Thoracic aorta (tissue), 2 donors: Measurements from ENCODE around the gene PTPRN2. TPM values are rescaled to one million over a fixed set of nuclear protein-coding genes. Genes with fewer than 3 reads are reported as not detected.

Source experiments
- ATAC-seq: fragments of 150-250 bp; one replicate; pipeline ENCODE4 v1.8.0; 2017; ENCODE audit warnings: low read depth; ENCODE audit not compliant: insufficient number of reproducible peaks, low FRiP score
- DNase-seq: peaks from one replicate; pipeline ENCODE4 v3.0.0-alpha.2; 2020; ENCODE audit warnings: low spot score
- H3K27ac ChIP-seq, 2 donors: fragments of 200-600 bp; sonication (generic); 1 replicate in 1 of 2; 2 replicates in 1 of 2; pipeline ENCODE4 v1.5.1; 2016; ENCODE audit warnings: mild to moderate bottlenecking in 2 of 2, moderate library complexity in 2 of 2
- H3K27me3 ChIP-seq: fragments of 200-600 bp; sonication (generic); replicated peaks from 2 replicates; pipeline ENCODE4 v1.6.0; 2016; ENCODE audit warnings: mild to moderate bottlenecking; ENCODE audit not compliant: insufficient read depth
- H3K36me3 ChIP-seq: fragments of 200-600 bp; sonication (generic); one replicate; pipeline ENCODE4 v1.5.1; 2016
- H3K4me1 ChIP-seq, 2 donors: fragments of 200-600 bp; sonication (generic); 1 replicate in 1 of 2; 2 replicates in 1 of 2; pipeline versions ENCODE4 v1.5.1 to v1.6.0; 2016; ENCODE audit warnings: low read depth in 2 of 2, mild to moderate bottlenecking in 1 of 2; ENCODE audit not compliant: control insufficient read depth in 1 of 2
- H3K4me3 ChIP-seq: fragments of 200-600 bp; sonication (generic); 2 replicates; pipeline ENCODE4 v1.5.1; 2016; ENCODE audit warnings: mild to moderate bottlenecking
- H3K9me3 ChIP-seq: fragments of 200-600 bp; sonication (generic); 2 replicates; pipeline ENCODE4 v1.5.1; 2016
- total RNA-seq, 2 donors: library from RNA; depleted of rRNA; stranded (reverse); fragments of >200 nt; gene quantifications; one replicate each; pipeline versions ENCODE4 v1.1.0 to v1.2.3, GENCODE V29; 2016
- TF ChIP-seq, protein P1 (sequence below): fragments of 200-600 bp; sonication (generic); IDR thresholded peaks from one replicate; pipeline ENCODE4 v1.5.1; 2019; ENCODE audit warnings: antibody characterized with exemption

Gene PTPRN2
- total RNA-seq, 2 donors from 2014 or later = 2.2 to 3.1 TPM

DNA sequence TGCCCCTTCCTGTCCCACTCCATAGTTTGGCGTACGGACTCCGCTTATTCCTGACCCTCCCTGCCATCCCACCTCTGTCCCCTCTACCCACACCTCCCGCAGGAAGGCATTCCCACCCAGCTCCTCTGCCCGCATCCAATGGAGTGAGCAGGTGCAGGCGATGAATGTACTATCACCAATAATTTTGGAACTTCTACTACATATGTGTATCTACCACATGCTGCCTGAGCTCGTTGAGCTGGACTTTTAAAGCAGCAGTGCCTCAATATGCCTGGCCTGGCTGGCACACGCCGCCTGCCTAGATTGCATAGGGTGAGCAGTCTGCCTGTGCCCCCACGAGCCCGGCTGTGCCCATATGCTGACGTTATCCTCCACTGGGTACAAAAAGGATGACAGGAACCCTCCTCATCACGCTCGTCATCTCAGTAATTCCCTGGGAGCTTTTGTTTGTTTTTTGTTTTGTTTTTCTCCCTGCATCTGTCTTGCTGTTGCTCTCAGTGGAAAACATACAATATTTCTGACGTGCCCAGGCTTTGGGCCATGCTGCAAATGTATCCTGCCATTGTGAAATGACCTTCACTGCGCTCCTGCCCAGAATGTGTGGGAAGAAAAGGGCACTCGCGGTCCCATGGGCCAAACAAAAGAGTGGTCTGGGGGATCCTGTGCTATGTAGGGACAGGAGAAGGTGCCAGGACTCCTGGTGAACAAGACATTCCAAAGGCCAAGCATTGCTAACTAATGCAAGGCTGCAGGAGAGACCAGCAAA lies 302.8 kb downstream of the PTPRN2 start:
- no peak for ATAC-seq
- H3K27ac ChIP-seq = no peak overlapping the region
- H3K4me1 ChIP-seq = no peaks in the 10 kb centered on the region
- H3K9me3 ChIP-seq = peaks cover 16% of the 10 kb centered on the region
- no peak for DNase-seq
- H3K36me3 ChIP-seq = no peaks in the 10 kb centered on the region
- H3K4me3 ChIP-seq = no peak overlapping the region
- no peaks in the 10 kb centered on the region for H3K27me3 ChIP-seq
- TF ChIP-seq, protein P1, sequence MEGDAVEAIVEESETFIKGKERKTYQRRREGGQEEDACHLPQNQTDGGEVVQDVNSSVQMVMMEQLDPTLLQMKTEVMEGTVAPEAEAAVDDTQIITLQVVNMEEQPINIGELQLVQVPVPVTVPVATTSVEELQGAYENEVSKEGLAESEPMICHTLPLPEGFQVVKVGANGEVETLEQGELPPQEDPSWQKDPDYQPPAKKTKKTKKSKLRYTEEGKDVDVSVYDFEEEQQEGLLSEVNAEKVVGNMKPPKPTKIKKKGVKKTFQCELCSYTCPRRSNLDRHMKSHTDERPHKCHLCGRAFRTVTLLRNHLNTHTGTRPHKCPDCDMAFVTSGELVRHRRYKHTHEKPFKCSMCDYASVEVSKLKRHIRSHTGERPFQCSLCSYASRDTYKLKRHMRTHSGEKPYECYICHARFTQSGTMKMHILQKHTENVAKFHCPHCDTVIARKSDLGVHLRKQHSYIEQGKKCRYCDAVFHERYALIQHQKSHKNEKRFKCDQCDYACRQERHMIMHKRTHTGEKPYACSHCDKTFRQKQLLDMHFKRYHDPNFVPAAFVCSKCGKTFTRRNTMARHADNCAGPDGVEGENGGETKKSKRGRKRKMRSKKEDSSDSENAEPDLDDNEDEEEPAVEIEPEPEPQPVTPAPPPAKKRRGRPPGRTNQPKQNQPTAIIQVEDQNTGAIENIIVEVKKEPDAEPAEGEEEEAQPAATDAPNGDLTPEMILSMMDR = no peak

- no peaks in the 10 kb centered on the region for H3K4me1 ChIP-seq
- H3K27me3 ChIP-seq = no peaks in the 10 kb centered on the region
- ATAC-seq (no peak), DNase-seq (no peak)
- no peaks in the 10 kb centered on the region for H3K36me3 ChIP-seq
- H3K9me3 ChIP-seq = peaks cover 11% of the 10 kb centered on the region
- TF ChIP-seq, protein P1 = no peak
- H3K4me3 ChIP-seq = no peak overlapping the region
- no peak overlapping the region for H3K27ac ChIP-seq
Measured at GRCh38 chr7:158284121-158284520, 303.5 kb downstream of the PTPRN2 start.

DNA sequence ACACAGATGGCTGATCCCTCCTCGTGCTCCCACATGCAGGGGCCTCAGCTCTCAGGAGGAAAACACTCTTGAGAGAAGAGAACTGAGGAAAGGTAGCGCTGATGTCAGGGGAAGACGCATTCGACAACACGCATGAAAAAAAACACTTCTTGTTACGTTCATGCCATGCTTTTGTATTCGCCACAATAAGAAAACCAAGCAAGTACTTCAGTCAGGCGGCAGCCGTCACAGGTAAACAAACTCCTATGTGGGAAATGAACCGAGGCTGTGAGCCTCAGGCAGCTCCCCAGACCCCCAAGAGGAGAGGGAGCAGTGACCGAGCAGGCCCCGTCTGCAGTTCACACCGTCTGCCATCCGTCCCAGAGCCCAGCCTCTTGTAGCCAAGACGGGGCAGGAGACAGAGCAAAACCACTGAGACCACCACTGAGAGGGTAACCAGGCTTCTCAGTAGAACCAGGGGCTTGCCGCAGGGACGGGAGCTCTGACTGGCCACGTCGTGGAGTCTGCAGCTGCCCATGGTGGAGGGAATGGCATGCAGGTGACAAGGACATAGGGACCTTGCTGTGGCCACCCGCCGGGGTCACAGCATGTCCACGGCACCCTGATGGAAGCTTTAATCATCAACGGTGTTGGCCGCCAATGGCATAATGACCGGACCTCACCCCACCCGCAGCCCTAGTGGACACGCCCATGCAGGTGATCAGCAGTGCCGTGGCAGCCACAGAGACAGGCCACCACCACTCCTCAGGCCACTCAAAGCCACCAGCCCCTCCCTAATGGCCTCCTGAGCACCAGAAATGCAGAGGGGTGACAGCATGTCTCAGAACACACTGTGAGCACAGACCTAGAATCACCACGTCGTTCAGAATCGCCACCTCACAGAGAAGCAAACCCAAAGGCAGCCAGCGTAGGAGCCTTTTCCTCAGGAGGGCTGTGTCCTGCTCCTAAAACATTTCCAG lies 304.3 kb downstream of the PTPRN2 start:
- TF ChIP-seq, protein P1 = no peak
- Histone ChIP-seq H3K4me3 (no peak overlapping the region), H3K27me3 (no peaks in the 10 kb centered on the region), H3K27ac (no peak overlapping the region), H3K9me3 (peaks cover 11% of the 10 kb centered on the region), H3K36me3 (no peaks in the 10 kb centered on the region), H3K4me1 (no peaks in the 10 kb centered on the region)
- DNase-seq (no peak), ATAC-seq (no peak)

- DNase-seq (no peak), ATAC-seq (no peak)
- Histone ChIP-seq H3K27ac (no peak overlapping the region), H3K9me3 (peaks cover 11% of the 10 kb centered on the region), H3K36me3 (no peaks in the 10 kb centered on the region), H3K4me1 (no peaks in the 10 kb centered on the region), H3K27me3 (no peaks in the 10 kb centered on the region), H3K4me3 (no peak overlapping the region)
- TF ChIP-seq, protein P1 = no peak
Measured at GRCh38 chr7:158282461-158283001, 305.1 kb downstream of the PTPRN2 start.

GRCh38 chr7:158281441-158281840 lies 306.2 kb downstream of the PTPRN2 start:
- TF ChIP-seq, protein P1 = no peak
- Histone ChIP-seq H3K27me3 (no peaks in the 10 kb centered on the region), H3K4me3 (no peak overlapping the region), H3K9me3 (peaks cover 6% of the 10 kb centered on the region), H3K27ac (no peak overlapping the region), H3K36me3 (no peaks in the 10 kb centered on the region), H3K4me1 (no peaks in the 10 kb centered on the region)
- DNase-seq (no peak), ATAC-seq (no peak)
